HG02973 (cell line): ENCODE measurements around the gene NUP210.
"Not testable (repeated sequence)": the region's sequence is repeated elsewhere in the genome, so short reads cannot be mapped to it uniquely, and the experiment has no call there.

Source experiments
- ATAC-seq: cut with Tn5 transposase; IDR thresholded peaks from one replicate; pipeline ENCODE4 v1.9.1; 2021; ENCODE audit warnings: moderate library complexity; ENCODE audit not compliant: unreplicated experiment

The NUP210 gene

GRCh38 chr3:13420045-13420830 is at the start of gene NUP210:
TSS of gene NUP210 (minus strand) at chr3:13420322. CDS start at chr3:13420226, 96 bp downstream.
- peak; percentile 47 for ATAC-seq

- no peak for ATAC-seq
Observed at GRCh38 chr3:13466781-13467180, 46.7 kb upstream of the NUP210 start.

DNA sequence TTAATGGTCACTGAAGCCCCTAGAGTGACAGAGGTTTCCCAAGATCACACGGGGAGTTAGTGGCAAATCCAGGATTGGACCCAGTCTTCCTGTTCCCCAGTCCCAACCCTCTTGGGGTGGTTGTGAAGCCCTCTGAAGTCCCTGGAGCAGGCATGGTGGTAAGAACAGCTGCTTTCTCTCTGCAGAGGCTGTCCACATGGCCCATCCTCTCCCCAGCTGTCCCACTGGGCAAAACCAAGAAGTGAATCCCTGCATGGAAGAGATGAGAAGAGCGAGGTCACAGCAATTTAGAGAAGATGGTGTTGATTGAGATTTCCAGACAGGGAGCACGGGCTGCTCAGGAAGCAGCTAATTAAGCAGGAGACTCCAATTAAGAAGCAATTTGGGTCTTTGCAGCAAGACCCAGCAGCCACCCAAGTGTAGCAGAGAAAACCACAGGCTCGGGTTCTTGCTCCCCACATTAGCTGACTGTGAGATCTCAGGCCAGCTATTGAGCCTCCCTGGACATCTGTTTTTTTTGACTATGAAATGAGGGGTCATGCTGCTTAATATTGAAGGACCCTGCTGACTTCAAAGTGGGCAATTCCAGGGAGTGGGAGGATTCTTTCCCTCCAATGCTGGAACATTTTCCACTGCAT is 45.2 kb upstream of the NUP210 start:
- no peak for ATAC-seq

- no peak for ATAC-seq
Observed at GRCh38 chr3:13463618-13464400, 43.7 kb upstream of the NUP210 start.

DNA sequence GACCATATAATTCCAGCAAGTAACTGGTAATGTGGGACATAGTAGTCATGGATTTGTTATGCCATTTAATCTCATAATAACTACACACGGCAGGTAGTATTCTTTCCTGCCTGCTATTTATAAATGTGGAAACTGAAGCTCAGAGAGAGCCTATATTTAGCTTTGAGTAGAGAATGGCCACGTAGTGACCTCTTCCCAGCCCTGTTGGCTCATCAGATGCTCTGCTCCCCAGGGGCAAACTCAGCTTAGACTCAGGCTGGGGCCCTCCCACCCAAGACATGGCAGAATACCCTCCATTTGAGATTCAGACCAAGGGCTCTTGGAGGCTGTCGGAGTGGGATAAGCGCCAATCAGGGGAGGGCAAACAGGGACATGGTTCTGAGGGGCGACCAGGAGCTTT is 42.7 kb upstream of the NUP210 start:
- ATAC-seq = no peak

- ATAC-seq = no peak
Observed at GRCh38 chr3:13462125-13462629, 42.1 kb upstream of the NUP210 start.

DNA sequence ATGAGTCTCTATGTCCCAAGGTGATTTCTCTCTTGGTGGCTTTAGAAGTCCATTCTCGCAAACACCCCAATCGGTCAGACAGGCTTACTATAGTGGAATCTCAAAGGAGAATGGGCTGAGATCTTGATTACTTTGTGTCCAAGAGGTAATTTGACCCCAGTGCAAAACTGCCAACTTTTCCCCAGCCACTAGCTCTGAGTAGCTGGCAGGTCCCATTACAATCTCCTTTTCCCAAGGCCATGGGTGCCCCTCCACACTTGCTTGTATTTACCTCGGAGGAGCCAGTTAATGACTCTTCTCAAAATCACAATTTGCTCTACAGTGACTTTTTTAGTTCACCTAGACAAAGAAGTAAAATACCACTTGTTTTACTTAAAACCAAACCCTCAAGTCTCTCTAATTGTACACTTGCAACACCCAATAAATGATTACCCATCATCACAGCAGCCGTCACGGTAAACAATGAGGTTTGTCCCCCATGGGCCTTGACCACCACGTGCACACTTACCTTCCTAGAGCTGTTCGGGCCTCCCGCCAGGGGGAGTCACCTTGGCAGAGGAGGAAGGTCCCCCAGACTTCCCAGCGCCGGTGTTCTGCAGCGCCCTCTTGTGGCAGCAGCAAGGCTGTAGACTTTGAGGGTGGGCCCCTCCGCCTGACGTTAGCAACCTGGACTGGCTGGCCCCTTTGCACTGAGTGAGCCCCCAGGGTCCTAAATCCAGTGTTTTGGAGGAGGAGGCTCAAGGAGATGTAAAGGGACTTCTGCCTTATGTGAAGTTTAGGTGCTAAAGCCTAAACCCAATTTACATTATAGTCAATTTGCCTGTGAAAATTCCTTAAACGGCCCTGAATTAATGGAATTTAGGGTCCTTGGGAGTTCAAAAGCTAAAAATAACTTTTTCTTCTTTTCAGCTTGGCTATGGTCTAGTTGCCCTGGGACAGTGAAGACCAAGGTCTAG is 41.3 kb upstream of the NUP210 start:
- peak; percentile 80 for ATAC-seq

- no peak for ATAC-seq
Observed at GRCh38 chr3:13460341-13460736, 40.2 kb upstream of the NUP210 start.

DNA sequence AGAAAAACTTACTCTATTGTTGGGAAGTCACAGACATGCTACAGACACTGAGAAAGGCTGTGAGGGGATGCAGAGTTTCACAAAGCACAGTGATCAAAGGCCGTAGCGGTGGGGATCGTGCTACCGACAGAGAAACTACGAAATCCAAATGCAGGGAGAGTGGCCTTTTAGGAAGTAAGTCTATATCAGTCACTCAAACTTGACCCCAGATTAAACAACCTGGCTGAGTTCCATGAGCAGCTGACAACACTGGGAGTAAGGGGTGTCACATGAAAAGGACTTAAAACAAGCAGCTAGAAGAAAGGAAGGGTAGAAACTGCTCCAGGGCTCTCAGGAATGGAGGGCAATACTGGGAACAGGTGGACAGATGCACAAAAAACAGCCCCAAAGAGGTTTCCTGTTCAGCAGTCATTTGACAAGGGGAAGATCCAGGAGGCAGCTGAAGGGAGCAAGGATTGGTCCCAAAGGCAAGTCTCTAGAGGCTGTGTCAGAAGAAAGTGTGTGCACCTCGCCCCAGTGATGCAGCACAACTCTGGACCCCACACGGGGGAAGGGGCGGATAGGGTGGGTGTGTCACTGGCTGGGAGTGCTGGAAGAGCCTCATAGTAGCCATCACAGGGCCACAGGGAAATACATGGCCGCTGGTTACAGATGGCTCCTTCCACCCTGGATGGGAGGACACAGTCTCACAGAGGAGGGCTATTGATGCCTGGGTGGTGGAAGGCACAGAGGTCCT is 39.7 kb upstream of the NUP210 start:
- no peak for ATAC-seq

GRCh38 chr3:13457593-13457992 is 37.5 kb upstream of the NUP210 start:
- ATAC-seq = no peak

GRCh38 chr3:13455644-13456043 is 35.5 kb upstream of the NUP210 start:
- ATAC-seq = no peak

DNA sequence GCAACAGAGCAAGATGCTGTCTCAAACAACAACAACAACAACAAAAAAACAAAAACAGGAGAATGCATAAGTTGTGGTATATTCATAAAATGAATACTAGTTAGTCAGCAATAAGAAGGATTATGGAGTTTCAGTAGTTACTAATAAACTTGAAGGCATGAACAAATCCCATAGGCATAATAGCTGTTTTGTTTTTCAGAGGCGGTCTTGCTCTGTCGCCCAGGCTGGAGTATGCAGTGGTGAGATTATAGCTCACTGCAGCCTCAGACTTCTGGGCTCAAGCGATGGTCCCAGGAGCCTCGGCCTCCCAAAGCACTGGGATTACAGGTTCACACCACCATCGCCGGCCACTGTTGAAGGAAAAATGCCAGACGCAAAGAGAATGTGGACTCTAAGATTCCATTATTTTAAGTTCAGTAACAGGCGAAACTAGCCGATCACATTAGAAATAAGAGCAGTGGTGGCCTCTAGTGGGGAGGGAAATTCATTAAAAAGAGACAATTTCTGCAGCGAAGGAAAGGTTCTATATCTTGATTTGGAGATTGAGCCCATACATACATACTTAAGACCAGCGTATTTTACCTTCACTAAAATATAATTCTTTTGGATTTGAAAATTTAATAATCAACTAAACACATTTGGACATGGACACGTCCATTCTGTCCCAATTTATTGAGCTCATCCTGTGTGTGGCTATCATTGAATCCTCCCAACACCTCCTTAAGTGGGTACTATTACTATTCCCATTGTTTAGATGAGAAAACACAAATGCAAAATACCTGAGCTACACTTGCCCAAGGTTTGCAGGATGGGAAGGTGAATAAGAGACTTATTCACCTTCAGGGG is 32.6 kb upstream of the NUP210 start:
- ATAC-seq = no peak

- peak; percentile 8 for ATAC-seq
Observed at GRCh38 chr3:13451301-13451673, 31.2 kb upstream of the NUP210 start.

GRCh38 chr3:13442882-13443281 is 22.8 kb upstream of the NUP210 start:
- ATAC-seq = not testable (repeated sequence)

GRCh38 chr3:13440204-13440817 is 20.2 kb upstream of the NUP210 start:
- no peak for ATAC-seq

GRCh38 chr3:13436213-13436612 is 16.1 kb upstream of the NUP210 start:
- not testable (repeated sequence) for ATAC-seq

GRCh38 chr3:13433912-13434311 is 13.8 kb upstream of the NUP210 start:
- no peak for ATAC-seq

DNA sequence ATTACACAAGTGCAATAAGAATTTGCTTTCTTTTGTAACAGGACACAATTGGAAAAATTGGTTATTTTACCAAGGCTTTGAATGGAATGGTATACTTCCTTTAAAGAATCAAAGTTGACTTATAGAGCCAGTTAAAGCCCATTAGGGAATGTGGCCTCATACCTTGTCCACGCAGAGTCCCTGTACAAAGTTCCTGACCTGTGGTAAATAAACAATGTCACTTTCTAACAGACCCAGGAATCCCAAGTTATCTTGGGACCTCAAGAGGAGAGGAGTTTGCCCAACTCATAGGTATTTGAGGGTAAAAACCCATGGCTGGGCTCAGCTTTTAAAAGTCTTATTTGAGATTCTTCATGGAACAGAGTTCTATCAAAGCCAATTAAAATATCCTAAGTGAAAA is 12.0 kb upstream of the NUP210 start:
- ATAC-seq = no peak
